ENCODE measurements around the gene IFITM5. TPM values are rescaled to one million over a fixed set of nuclear protein-coding genes. Genes with fewer than 3 reads are reported as not detected.
"Not testable (repeated sequence)": the region's sequence is repeated elsewhere in the genome, so short reads cannot be mapped to it uniquely, and the experiment has no call there.

The IFITM5 gene
- polyA plus RNA-seq, 3 donors, result not detected

GRCh38 chr11:315516-315994 lies 16.2 kb upstream of the IFITM5 start:
- Histone ChIP-seq H3K4me1 (ENCODE audit: control insufficient read depth in 1 of 2, insufficient read depth in 2 of 2, low read length in 2 of 2) (peaks cover 42 to 62% of the 10 kb centered on the region in 2 donors), H2AFZ (ENCODE audit: insufficient read depth, low read depth, low read length, poor library complexity, severe bottlenecking) (no peak overlapping the region), H3K36me3 (replicated peaks in 1 of 2; ENCODE audit: control insufficient read depth in 1 of 2, insufficient read depth in 2 of 2, low read length in 2 of 2) (no peaks in the 10 kb centered on the region), H3K4me3 (replicated peaks in 1 of 3; ENCODE audit: low read depth in 2 of 3, low read length in 3 of 3) (no peak overlapping the region), H3K9me3 (replicated peaks in 1 of 2; ENCODE audit: control insufficient read depth in 1 of 2, insufficient read depth in 1 of 2, low read length in 2 of 2) (no peaks in the 10 kb centered on the region), H3K79me2 (ENCODE audit: insufficient read depth, low read length) (peaks cover 3% of the 10 kb centered on the region), H3K27me3 (ENCODE audit: control insufficient read depth in 2 of 2, insufficient read depth in 2 of 2, low read length in 2 of 2) (peaks cover 8 to 47% of the 10 kb centered on the region in 2 donors), H3K27ac (ENCODE audit: low read depth in 1 of 2, low read length in 2 of 2) (no peak overlapping the region), H3K4me2 (replicated peaks; ENCODE audit: extremely low read depth, low read length, poor library complexity, severe bottlenecking) (peak overlapping the region; percentile 28), H4K20me1 (ENCODE audit: insufficient read depth, low read length) (no peaks in the 10 kb centered on the region), H3K9ac (ENCODE audit: insufficient read depth, low read length, poor library complexity, severe bottlenecking) (no peak overlapping the region)
- TF ChIP-seq, protein P1, sequence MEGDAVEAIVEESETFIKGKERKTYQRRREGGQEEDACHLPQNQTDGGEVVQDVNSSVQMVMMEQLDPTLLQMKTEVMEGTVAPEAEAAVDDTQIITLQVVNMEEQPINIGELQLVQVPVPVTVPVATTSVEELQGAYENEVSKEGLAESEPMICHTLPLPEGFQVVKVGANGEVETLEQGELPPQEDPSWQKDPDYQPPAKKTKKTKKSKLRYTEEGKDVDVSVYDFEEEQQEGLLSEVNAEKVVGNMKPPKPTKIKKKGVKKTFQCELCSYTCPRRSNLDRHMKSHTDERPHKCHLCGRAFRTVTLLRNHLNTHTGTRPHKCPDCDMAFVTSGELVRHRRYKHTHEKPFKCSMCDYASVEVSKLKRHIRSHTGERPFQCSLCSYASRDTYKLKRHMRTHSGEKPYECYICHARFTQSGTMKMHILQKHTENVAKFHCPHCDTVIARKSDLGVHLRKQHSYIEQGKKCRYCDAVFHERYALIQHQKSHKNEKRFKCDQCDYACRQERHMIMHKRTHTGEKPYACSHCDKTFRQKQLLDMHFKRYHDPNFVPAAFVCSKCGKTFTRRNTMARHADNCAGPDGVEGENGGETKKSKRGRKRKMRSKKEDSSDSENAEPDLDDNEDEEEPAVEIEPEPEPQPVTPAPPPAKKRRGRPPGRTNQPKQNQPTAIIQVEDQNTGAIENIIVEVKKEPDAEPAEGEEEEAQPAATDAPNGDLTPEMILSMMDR (IDR thresholded peaks at IDR 0.05), result no peak
- Mint-ChIP-seq H3K9me3 (peaks cover 0 to 6% (median 2%) of the 10 kb centered on the region in 7 donors), H3K4me1 (peaks cover 43% of the 10 kb centered on the region), H3K36me3 (peaks cover 14% of the 10 kb centered on the region in 2 donors), H3K27me3 (ENCODE audit: low read depth in 3 of 3) (peaks cover 24 to 60% (median 54%) of the 10 kb centered on the region in 3 donors), H3K27ac (no peak overlapping the region), H3K4me3 (peak overlapping the region; percentile 48 to 90)
- peak in 1 of 3 donors; percentile 3 for DNase-seq
- 84% methylated on average over 31 of the region's 32 CpGs for WGBS (ENCODE audit: insufficient coverage)
- intact Hi-C loops (cut with micrococcal nuclease), result no loop called here

GRCh38 chr11:315051-315481 lies 15.7 kb upstream of the IFITM5 start:
- intact Hi-C loops (cut with micrococcal nuclease), result no loop called here
- H3K36me3 ChIP-seq (replicated peaks in 1 of 2; ENCODE audit: control insufficient read depth in 1 of 2, insufficient read depth in 2 of 2, low read length in 2 of 2), result no peaks in the 10 kb centered on the region
- Mint-ChIP-seq H3K27ac (no peak overlapping the region), H3K4me3 (peak overlapping the region; percentile 48 to 90), H3K4me1 (peaks cover 38% of the 10 kb centered on the region), H3K9me3 (peaks cover 0 to 6% (median 0%) of the 10 kb centered on the region in 7 donors), H3K36me3 (peaks cover 10 to 14% of the 10 kb centered on the region in 2 donors), H3K27me3 (ENCODE audit: low read depth in 3 of 3) (peaks cover 24 to 55% (median 49%) of the 10 kb centered on the region in 3 donors)
- H3K79me2 ChIP-seq (ENCODE audit: insufficient read depth, low read length), result no peaks in the 10 kb centered on the region
- H3K27ac ChIP-seq (ENCODE audit: low read depth in 1 of 2, low read length in 2 of 2), result no peak overlapping the region
- H2AFZ ChIP-seq (ENCODE audit: insufficient read depth, low read depth, low read length, poor library complexity, severe bottlenecking), result no peak overlapping the region
- no peak overlapping the region for H3K9ac ChIP-seq (ENCODE audit: insufficient read depth, low read length, poor library complexity, severe bottlenecking)
- no peaks in the 10 kb centered on the region for H4K20me1 ChIP-seq (ENCODE audit: insufficient read depth, low read length)
- TF ChIP-seq, protein P1 (IDR thresholded peaks at IDR 0.05), result no peak
- peak in 1 of 3 donors; percentile 1 for DNase-seq
- peak overlapping the region in 1 of 3 experiments; percentile 60 for H3K4me3 ChIP-seq (replicated peaks in 1 of 3; ENCODE audit: low read depth in 2 of 3, low read length in 3 of 3)
- H3K4me2 ChIP-seq (replicated peaks; ENCODE audit: extremely low read depth, low read length, poor library complexity, severe bottlenecking), result peak overlapping the region; percentile 28
- H3K27me3 ChIP-seq (ENCODE audit: control insufficient read depth in 2 of 2, insufficient read depth in 2 of 2, low read length in 2 of 2), result peaks cover 8 to 47% of the 10 kb centered on the region in 2 donors
- H3K4me1 ChIP-seq (ENCODE audit: control insufficient read depth in 1 of 2, insufficient read depth in 2 of 2, low read length in 2 of 2), result peaks cover 40 to 58% of the 10 kb centered on the region in 2 donors
- 89% methylated on average over 8 of the region's 9 CpGs for WGBS (ENCODE audit: insufficient coverage)
- H3K9me3 ChIP-seq (replicated peaks in 1 of 2; ENCODE audit: control insufficient read depth in 1 of 2, insufficient read depth in 1 of 2, low read length in 2 of 2), result no peaks in the 10 kb centered on the region

- Histone ChIP-seq H3K27me3 (ENCODE audit: control insufficient read depth in 2 of 2, insufficient read depth in 2 of 2, low read length in 2 of 2) (peaks cover 8 to 48% of the 10 kb centered on the region in 2 donors), H3K4me3 (replicated peaks in 1 of 3; ENCODE audit: low read depth in 2 of 3, low read length in 3 of 3) (peak overlapping the region; percentile 8 to 60 (median 17)), H3K9ac (ENCODE audit: insufficient read depth, low read length, poor library complexity, severe bottlenecking) (peak overlapping the region; percentile 32), H3K4me2 (replicated peaks; ENCODE audit: extremely low read depth, low read length, poor library complexity, severe bottlenecking) (peak overlapping the region; percentile 65), H3K4me1 (ENCODE audit: control insufficient read depth in 1 of 2, insufficient read depth in 2 of 2, low read length in 2 of 2) (peaks cover 43 to 58% of the 10 kb centered on the region in 2 donors)
- DNase-seq; H4K20me1 ChIP-seq (ENCODE audit: insufficient read depth, low read length); H2AFZ ChIP-seq (ENCODE audit: insufficient read depth, low read depth, low read length, poor library complexity, severe bottlenecking); H3K79me2 ChIP-seq (ENCODE audit: insufficient read depth, low read length); H3K36me3 ChIP-seq (replicated peaks in 1 of 2; ENCODE audit: control insufficient read depth in 1 of 2, insufficient read depth in 2 of 2, low read length in 2 of 2); H3K27ac ChIP-seq (ENCODE audit: low read depth in 1 of 2, low read length in 2 of 2); intact Hi-C loops (cut with micrococcal nuclease); H3K9me3 ChIP-seq (replicated peaks in 1 of 2; ENCODE audit: control insufficient read depth in 1 of 2, insufficient read depth in 1 of 2, low read length in 2 of 2); H3K9me3 Mint-ChIP-seq: not testable (repeated sequence)
- H3K27me3 Mint-ChIP-seq (ENCODE audit: low read depth in 3 of 3), result peaks cover 24 to 51% (median 45%) of the 10 kb centered on the region in 3 donors
- peak overlapping the region; percentile 73 to 90 for H3K4me3 Mint-ChIP-seq
- H3K27ac Mint-ChIP-seq, result peak overlapping the region in 2 of 7 donors; percentile 69 to 73
- no CpG with 5 or more reads among the region's 6 CpGs for WGBS (ENCODE audit: insufficient coverage)
- H3K36me3 Mint-ChIP-seq, result peaks cover 10 to 12% of the 10 kb centered on the region in 2 donors
- H3K4me1 Mint-ChIP-seq, result peaks cover 38% of the 10 kb centered on the region
Observed at GRCh38 chr11:314554-314875, 15.2 kb upstream of the IFITM5 start.
